ENCODE measurements around the gene SLC35F4.

- TF ChIP-seq CTCF (IDR thresholded peaks at IDR 0.05) (no peak), EZH2 (IDR thresholded peaks at IDR 0.05; ENCODE audit: borderline replicate concordance, insufficient read depth, low read depth, low read length, poor library complexity, severe bottlenecking) (no peak)
These were observed 178.5 kb downstream of the SLC35F4 start for GRCh38 chr14:57687416-57687815.
